Muscle layer of colon (tissue), 2 donors: Measurements from ENCODE around the gene MGARP.

ENCODE experiments used
- H3K27ac ChIP-seq: one replicate; pipeline ENCODE4 v1.7.0; 2013; ENCODE audit warnings: low read depth, mild to moderate bottlenecking, low read length, moderate library complexity
- H3K27me3 ChIP-seq, 2 donors: one replicate each; pipeline ENCODE4 v1.7.0; 2013; ENCODE audit warnings: low read length in 2 of 2, mild to moderate bottlenecking in 2 of 2; ENCODE audit not compliant: insufficient read depth in 2 of 2, control insufficient read depth in 1 of 2
- H3K36me3 ChIP-seq: one replicate; pipeline ENCODE4 v1.7.0; 2013; ENCODE audit warnings: mild to moderate bottlenecking, low read length; ENCODE audit not compliant: insufficient read depth
- H3K4me1 ChIP-seq: one replicate; pipeline ENCODE4 v1.7.0; 2013; ENCODE audit warnings: mild to moderate bottlenecking, low read length; ENCODE audit not compliant: insufficient read depth
- H3K4me3 ChIP-seq, 2 donors: one replicate each; pipeline ENCODE4 v1.7.0; 2013; ENCODE audit warnings: low read length in 2 of 2, low read depth in 1 of 2, mild to moderate bottlenecking in 1 of 2, moderate library complexity in 1 of 2
- H3K9ac ChIP-seq: one replicate; pipeline ENCODE4 v1.7.0; 2013; ENCODE audit warnings: low read length
- H3K9me3 ChIP-seq: one replicate; pipeline ENCODE4 v1.7.0; 2013; ENCODE audit warnings: mild to moderate bottlenecking, low read length
- donor health status: abdominal sarcoma.
- donor health status: Adenocarcinoma of cecum.

MGARP gene

DNA sequence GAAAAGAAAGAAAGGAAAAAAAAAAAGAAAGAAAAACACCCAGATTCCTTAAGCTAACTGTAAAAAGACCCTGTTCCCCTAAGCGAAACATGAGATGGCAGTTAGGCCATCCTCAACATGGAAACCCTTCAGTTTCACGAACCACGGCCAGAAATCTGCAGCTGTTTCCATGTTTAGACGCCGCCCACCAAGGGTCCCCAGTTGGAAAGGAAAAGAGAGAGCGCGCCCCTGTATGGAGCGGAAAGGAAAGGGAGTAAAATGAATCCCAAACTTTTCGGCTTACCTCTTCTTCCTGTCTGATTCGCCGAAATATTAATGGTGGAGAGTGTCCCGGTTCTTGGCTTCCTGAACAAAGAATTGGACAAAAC is 38.3 kb downstream of the MGARP start:
- no peaks in the 10 kb centered on the region for H3K27me3 ChIP-seq
- peaks cover 5% of the 10 kb centered on the region for H3K4me1 ChIP-seq

DNA sequence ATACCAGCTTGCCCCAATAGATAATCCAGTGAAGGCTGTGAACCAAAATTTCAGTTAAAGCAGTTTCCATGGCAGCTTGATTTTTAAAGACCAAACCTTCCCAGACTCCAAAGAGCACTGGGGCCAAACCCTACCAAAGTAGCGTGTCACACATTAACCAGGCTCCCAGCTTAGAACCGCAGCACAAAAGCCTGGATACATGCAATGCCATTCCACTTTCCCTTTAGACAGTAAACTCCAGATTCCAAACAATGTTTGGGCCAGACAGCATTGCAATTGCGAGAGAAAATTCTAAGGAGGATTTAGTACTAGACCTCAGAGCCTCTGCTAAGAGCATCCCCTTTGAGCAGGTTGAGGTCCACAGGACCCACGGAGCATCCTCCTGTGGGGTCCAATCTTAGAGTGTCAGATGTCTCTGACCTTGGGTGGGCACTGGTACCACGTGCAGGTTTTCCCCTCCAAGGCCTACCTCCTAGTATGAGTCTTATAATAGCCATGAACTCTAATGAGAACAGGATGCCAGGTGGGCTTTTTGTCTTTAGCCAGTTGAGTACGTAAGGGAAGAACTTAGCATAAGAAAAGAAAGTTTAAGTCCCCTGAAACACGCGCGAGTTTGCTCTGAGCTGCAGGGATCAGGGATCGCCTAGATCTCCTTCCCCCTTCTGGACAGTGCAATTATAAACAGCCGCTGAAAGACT is 38.8 kb downstream of the MGARP start:
- Histone ChIP-seq H3K9me3 (no peaks in the 10 kb centered on the region), H3K27ac (no peak overlapping the region), H3K27me3 (no peaks in the 10 kb centered on the region), H3K4me1 (peaks cover 5% of the 10 kb centered on the region), H3K4me3 (no peak overlapping the region), H3K9ac (no peak overlapping the region), H3K36me3 (no peaks in the 10 kb centered on the region)

More for the DNA sequence above, 38.3 kb downstream of the MGARP start:
- no peak overlapping the region for H3K27ac ChIP-seq
- H3K9me3 ChIP-seq: no peaks in the 10 kb centered on the region
- H3K4me3 ChIP-seq: no peak overlapping the region
- H3K9ac ChIP-seq: no peak overlapping the region
- no peaks in the 10 kb centered on the region for H3K36me3 ChIP-seq

GRCh38 chr4:139239127-139239772 is 40.8 kb downstream of the MGARP start:
- no peaks in the 10 kb centered on the region for H3K9me3 ChIP-seq
- peaks cover 5% of the 10 kb centered on the region for H3K4me1 ChIP-seq
- no peak overlapping the region for H3K9ac ChIP-seq
- H3K36me3 ChIP-seq: no peaks in the 10 kb centered on the region
- no peaks in the 10 kb centered on the region for H3K27me3 ChIP-seq
- no peak overlapping the region for H3K27ac ChIP-seq
- H3K4me3 ChIP-seq: no peak overlapping the region

GRCh38 chr4:139234253-139234652 is 45.8 kb downstream of the MGARP start:
- H3K36me3 ChIP-seq: no peaks in the 10 kb centered on the region
- H3K9ac ChIP-seq: no peak overlapping the region
- H3K9me3 ChIP-seq: no peaks in the 10 kb centered on the region
- no peak overlapping the region for H3K4me3 ChIP-seq
- no peak overlapping the region for H3K27ac ChIP-seq
- H3K27me3 ChIP-seq: no peaks in the 10 kb centered on the region
- peaks cover 5% of the 10 kb centered on the region for H3K4me1 ChIP-seq

GRCh38 chr4:139229534-139230039 is 50.4 kb downstream of the MGARP start:
- Histone ChIP-seq H3K9ac (no peak overlapping the region), H3K27me3 (no peaks in the 10 kb centered on the region), H3K36me3 (no peaks in the 10 kb centered on the region), H3K4me1 (peaks cover 5% of the 10 kb centered on the region), H3K9me3 (no peaks in the 10 kb centered on the region), H3K4me3 (no peak overlapping the region), H3K27ac (no peak overlapping the region)

DNA sequence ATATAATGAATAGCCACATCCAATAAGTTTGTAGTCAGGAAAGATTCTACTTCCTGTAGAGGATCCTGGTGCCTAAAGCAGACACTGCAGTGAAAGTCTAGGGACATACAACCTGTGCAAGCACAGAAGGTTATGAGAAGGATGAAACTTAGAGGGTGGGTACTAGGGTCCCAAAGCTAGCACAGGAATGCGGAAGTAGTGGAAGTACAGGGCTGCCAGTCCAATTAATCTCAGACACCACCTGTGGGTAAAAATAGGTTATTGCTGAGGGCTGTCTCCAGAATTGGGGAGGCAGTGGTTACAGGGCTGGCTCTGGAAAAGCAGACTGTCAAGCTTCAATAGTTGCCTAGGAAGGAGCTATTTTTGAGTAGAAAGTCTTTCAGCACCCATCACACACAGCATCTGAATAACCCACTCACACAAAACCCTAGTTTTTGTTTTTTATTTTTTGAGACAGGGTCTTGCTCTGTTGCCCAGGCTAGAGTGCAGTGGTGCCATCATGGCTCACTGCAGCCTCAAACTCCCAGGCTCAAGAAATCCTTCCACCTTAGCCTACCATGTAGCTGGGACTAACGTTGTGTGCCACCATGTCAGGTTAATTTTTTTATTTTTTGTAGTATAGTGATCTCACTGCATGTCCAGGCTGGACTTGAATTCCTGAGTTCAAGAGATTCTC is 52.2 kb downstream of the MGARP start:
- Histone ChIP-seq H3K36me3 (no peaks in the 10 kb centered on the region), H3K27me3 (no peaks in the 10 kb centered on the region), H3K9me3 (no peaks in the 10 kb centered on the region), H3K4me1 (peaks cover 5% of the 10 kb centered on the region), H3K4me3 (no peak overlapping the region), H3K27ac (no peak overlapping the region), H3K9ac (no peak overlapping the region)

GRCh38 chr4:139223682-139224317 is 56.2 kb downstream of the MGARP start:
- no peaks in the 10 kb centered on the region for H3K4me1 ChIP-seq
- H3K9ac ChIP-seq: no peak overlapping the region

DNA sequence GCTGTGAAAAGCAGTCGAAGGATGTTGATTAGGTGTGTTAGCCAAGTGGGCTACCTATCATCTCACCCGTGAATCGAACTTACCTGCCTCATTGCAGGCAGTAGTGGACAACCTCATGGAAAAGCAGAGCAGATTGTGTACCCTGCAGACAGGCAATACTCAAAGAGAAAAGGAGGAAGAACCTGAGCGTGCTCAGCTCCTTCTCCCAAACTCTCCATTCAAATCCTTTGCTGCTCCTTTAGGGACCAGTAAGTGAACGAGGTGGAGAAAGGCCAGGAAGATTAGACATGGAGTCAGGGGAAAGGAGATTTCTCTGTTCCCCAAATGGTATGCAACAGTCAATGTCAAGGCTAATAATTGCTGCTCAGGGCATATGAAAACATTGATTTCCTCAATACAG is 57.8 kb downstream of the MGARP start:
- Histone ChIP-seq H3K27ac (no peak overlapping the region), H3K4me1 (no peaks in the 10 kb centered on the region), H3K27me3 (no peaks in the 10 kb centered on the region), H3K36me3 (no peaks in the 10 kb centered on the region), H3K9me3 (no peaks in the 10 kb centered on the region), H3K4me3 (no peak overlapping the region), H3K9ac (no peak overlapping the region)

More at GRCh38 chr4:139223682-139224317, 56.2 kb downstream of the MGARP start:
- H3K27ac ChIP-seq: no peak overlapping the region
- no peaks in the 10 kb centered on the region for H3K36me3 ChIP-seq
- H3K27me3 ChIP-seq: no peaks in the 10 kb centered on the region
- H3K4me3 ChIP-seq: no peak overlapping the region
- H3K9me3 ChIP-seq: no peaks in the 10 kb centered on the region

GRCh38 chr4:139221687-139222086 is 58.3 kb downstream of the MGARP start:
- no peaks in the 10 kb centered on the region for H3K9me3 ChIP-seq
- H3K36me3 ChIP-seq: no peaks in the 10 kb centered on the region
- no peak overlapping the region for H3K4me3 ChIP-seq
- H3K4me1 ChIP-seq: no peaks in the 10 kb centered on the region
- no peaks in the 10 kb centered on the region for H3K27me3 ChIP-seq
- H3K9ac ChIP-seq: no peak overlapping the region
- H3K27ac ChIP-seq: no peak overlapping the region

GRCh38 chr4:139219450-139220055 is 60.5 kb downstream of the MGARP start:
- H3K9me3 ChIP-seq: no peaks in the 10 kb centered on the region
- no peak overlapping the region for H3K9ac ChIP-seq
- no peaks in the 10 kb centered on the region for H3K36me3 ChIP-seq
- H3K4me3 ChIP-seq: no peak overlapping the region
- no peaks in the 10 kb centered on the region for H3K4me1 ChIP-seq
- no peak overlapping the region for H3K27ac ChIP-seq
- H3K27me3 ChIP-seq: no peaks in the 10 kb centered on the region
